Measurements from ENCODE around the gene ELOVL6.
"Not testable (repeated sequence)": the region's sequence is repeated elsewhere in the genome, so short reads cannot be mapped to it uniquely, and the experiment has no call there.

The ELOVL6 gene

DNA sequence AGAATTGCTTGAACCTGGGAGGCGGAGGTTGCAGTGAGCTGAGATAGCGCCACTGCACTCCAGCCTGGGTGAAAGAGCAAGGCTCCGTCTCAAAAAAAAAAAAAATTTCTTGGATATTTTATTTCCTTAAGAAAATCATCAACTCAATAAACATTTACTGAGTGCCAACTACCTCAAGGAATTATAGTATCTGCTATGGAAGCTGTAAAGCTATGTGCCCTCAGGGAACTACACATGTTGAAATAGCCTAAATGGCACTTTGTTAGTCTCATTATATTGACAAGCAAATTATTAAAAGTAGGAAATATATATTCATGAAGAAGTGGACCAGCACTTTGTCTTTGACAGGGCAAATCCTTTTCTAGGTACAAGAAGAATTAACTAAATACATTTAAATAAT lies 40.8 kb downstream of the ELOVL6 start:
- no peak for DNase-seq

DNA sequence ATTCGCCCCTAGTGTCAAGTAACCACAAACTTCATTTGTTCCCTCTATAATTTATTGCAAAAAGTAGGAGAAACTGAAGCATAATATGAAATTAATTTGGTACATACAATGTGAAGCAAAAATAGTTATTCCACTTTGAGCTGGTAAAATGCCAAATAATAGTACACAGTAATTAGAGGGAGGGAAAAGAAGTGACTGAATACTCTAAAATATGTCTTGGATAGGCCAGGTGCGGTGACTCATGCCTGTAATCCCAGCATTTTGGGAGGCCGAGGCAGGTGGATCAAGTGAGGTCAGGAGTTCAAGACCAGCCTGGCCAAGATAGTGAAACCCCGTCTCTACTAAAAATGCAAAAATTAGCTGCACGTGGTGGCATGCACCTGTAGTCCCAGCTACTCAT lies 41.2 kb downstream of the ELOVL6 start:
- DNase-seq, result not testable (repeated sequence)

DNA sequence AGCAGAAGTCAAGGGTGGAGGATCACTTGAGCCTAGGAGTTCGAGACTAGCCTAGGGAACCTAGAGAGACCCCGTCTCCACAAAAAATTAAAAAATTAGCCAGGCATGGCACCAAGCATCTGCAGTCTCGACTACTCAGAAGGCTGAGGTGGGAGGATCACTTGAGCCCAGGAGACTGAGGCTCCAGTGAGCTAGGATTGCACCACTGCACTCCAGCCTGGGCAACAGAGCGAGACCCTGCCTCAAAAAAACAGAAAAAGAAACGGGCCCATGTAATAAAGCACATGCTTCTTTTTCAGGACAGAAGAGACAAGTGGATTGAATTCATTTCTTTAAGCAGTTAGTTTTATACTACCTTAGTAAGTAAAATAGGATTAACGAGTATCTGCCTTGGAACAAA lies 42.0 kb downstream of the ELOVL6 start:
- no peak for DNase-seq

DNA sequence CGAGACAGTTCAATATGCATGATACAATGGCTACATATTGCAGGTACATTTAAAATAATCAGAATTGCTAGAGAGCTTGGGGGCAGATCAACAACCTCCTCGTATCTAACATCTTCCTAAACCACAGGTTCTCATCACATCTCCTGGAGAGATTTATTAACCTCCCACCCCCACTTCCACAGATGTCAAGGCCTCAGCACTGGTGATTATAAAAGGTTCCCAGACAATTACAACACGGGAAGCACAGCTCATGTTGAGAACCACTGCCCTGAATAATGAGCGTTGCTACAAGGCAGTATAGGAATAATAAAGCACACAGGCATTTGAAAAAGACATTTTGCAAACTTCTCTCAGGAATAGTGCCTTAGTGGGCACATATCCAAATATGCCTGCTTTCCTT lies 42.8 kb downstream of the ELOVL6 start:
- no peak for DNase-seq

DNA sequence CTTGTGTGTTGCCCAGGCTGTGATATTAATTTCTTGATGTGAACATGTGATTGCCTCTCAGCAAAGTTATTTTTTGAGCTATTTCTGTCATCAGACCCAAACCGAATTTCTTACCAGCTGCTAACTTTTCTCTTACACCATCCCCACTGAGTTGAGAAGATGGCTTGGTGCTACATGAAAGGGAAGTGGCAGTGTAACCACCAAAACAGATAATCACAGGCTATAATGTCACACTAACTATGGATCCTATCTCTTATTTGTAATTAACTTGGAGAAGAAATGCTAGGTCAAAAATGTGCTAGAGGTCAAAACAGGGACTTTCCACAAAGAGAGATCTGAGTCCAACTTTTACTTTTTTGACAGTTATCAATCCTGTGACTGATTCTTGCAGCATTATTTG lies 43.8 kb downstream of the ELOVL6 start:
- DNase-seq, result no peak

DNA sequence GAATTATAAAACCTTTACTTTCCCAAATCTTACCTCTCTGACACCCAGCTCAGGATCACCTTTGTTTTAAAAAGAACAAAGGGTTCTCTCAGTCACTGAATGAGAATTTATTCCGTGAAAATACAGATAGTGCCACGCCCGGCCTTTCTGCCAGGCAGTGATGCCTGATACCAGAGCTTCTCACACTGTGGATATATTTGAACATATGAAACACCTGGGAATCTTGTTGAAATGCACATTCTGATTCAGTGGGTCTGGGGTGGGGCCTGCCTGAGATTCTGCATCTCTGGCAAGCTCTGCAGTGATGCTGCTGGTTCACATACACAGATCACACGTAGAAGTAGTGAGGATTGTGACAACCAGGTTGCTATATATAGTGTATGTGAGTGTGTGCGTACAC lies 46.0 kb downstream of the ELOVL6 start:
- no peak for DNase-seq

DNA sequence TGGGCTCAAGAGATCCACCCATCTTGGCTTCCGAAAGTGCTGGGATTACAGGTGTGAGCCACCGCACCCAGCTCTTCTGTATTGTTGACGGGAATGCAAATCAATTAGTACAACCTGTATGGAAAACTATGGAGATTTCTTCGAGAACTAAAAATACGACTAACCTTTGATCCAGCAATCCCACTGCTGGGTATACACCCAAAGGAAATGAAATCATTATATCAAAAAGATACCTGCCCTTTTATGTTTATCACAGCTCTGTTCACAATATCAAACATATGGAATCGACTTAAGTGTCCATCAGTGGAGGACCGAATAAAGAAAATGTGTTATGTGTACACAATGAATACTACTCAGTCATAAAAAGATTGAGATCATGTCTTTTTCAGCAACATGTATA lies 49.3 kb downstream of the ELOVL6 start:
- no peak for DNase-seq

DNA sequence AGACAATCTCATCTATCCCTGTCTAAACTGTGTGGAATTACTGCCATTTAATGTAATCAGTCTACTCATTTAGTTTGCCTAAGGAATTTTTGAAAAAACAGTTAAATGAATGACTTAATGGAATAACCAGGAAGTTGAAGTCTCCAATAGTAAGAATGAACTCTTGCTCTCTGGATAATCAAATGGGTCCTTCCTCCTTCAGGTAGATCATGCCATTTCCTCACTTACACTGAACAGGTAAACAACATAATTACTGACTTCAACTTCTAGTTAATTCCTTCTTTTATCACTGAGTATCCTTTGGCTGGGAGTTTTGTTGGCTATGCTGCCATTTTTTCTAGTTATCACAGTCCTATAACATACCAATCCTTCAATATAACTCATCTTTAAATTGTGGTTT lies 56.0 kb downstream of the ELOVL6 start:
- no peak for DNase-seq

DNA sequence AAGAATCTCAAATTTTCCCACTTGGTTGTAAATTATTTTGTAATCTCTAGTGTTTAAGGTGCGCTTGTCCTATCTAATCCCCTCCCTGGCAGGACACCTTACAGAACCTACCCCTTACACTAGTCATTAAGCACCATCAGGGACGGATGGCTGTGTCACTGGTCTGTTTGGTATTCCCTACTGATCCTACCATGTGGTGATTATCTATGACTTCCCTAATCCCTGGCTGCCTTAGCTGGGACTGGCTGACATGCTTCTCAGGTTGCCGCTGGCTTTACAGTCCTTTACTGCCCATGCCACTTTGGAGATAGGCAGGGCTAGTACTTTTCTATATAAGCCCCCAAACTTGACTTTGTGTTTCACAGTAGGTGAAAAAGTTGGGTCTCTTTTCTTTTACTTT lies 58.6 kb downstream of the ELOVL6 start:
- no peak for DNase-seq

DNA sequence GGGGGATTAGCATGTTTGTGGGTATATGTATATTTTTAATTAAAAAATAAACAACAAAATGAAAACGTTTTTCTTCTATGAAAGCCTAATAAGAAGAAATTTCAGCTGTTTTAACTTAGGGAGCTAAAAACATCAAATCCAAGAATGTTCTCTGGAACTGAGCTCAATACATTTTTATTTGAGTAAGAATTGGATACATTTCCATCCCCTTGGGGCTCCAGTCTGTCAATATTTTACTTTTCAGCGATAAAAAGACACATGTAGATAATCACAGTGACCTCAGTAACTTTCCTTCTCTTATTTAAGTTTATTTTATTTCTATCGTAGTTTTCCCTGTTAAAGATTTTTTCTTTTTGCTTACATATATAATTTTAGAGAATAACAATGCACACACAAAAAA lies 59.3 kb downstream of the ELOVL6 start:
- DNase-seq, result no peak

DNA sequence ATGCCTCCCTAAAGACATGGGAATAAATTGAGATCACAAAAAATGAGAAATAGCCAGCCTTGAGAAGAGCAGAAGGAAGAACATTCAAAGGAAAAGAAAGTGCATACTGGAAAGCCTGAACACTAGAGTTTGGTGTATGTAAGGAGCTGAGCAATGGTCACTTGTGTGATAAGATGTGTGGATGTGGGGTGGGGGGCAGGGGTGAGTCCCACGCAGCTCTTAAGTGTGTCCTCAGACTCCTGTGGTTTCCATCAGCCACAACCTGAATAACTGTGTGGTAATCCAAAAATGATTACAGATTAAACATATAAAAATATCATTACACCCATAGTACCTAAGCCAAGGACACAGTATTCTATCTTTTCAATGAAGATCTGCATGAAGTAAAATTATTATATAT lies 59.9 kb downstream of the ELOVL6 start:
- DNase-seq, result no peak

DNA sequence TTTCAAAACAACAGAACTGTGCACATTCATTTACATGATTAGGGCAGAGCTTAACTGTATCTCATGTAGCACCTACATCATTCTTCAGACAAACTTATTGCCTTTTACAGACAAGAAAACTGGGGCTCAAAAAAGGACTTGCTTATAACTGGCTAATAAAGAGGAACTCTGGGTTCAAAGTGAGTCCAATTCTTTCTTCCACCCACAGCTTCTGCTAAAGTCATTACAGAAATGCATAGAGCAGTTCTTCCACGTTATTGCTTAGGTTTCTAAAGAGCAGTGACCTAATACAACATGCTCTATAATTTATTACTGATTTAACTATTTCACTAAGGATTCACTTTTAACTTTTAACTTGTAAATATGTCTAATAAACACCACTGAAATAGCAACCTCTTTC lies 60.6 kb downstream of the ELOVL6 start:
- DNase-seq, result no peak

DNA sequence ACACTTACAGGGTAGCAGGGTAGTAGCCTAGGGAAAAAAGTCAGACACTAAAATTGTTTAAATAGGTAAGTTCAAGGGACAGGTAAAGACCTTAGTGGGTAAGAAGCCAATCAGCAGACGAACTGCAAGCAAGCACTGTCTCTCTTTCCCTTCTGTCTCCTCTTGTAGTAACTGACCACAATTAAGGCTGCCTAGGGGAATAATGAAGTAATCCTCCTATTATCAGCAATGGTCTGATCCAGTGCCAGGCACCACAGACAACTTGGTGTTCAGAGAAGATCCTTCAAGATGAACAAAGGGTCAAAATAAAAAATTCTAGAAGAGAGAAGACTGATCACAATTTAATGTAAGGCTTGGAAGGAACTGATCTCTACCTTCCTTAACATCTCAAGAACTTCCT lies 62.9 kb downstream of the ELOVL6 start:
- DNase-seq, result no peak

DNA sequence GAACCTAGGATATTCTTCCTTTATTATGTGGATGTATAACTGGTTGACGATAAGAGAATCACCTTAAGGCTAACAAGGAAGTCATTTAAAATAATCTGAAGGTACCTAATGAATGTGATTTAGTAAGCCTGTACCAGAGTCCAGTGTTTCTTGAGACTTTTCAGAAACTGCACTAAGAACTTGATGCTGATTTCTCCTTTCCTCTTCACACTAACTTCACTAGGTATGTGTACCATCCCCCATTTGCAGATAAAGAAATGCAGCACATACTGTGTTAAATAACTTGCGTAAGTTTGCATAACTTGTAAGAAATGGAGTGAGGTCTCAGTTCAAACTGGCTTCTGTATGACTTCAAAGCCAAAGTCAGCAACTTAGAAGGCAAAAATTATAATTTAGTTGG lies 63.3 kb downstream of the ELOVL6 start:
- DNase-seq, result no peak

DNA sequence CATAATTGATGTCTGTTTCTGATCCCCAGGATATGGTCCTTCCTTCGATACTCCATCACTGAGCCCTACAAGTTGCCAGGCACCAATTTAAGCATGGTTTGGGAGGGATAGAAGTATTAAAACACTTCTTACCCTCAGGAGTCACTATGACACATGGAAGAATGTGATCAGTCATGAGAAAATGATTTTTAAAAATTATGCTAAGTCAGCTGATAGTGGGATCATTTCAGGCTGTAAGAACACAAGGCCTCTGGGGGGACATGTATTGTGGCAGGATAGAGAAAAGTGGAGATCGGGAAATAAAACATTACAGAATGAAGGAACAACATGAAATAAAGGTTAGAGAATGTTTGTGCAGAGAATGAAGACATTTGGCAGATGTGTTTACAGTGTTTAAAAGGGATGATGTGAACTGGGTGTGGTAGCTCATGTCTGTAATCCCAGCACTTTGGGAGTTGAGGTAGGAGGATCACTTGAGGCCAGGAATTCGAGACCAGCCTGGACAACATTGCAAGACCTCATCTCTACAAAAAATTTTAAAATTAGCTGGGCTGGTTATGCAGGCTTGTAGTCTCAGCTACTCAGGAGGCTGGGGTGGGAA lies 64.0 kb downstream of the ELOVL6 start:
- no peak for DNase-seq

DNA sequence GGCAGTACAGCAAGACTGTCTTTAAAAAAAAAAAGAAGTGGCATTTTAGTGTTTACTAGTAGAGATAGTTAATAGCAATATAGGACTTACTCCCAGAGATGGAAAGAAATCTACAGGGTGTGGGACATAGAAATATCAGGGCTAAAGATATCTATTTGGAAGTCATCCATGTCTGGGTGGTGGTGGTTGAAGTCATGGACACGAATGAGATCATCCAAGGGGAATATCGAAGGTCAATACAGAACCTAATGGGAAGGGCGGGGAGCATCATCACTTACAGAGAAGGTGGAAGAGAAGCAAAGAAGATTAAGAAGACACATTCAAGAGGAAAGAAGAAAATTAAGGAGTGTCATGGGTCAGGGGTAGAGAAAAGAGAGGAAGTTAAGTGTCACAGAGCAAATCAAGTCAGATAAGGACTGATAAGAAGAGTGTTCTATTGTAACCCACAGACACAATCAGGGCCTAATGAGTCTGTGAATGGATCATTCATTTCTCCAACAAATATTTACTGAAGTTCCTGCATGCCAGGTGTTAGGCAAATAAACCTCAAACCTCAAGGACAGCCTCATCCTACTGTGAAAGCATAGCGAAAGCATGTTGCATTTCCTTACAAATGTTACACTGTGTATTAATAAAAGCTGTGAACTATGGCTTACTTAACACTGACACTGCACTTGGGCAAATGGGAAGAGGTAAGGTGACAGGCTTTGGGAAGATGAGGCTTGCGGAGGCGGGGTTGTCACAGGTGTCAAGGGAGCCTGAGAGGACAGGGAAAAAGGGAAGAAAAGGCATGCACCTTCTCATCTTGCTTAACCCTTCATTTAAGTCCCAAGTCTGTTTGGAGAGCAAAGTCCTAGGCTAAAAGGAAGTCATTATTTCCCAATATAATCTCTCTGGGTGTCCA lies 65.3 kb downstream of the ELOVL6 start:
- DNase-seq, result no peak

DNA sequence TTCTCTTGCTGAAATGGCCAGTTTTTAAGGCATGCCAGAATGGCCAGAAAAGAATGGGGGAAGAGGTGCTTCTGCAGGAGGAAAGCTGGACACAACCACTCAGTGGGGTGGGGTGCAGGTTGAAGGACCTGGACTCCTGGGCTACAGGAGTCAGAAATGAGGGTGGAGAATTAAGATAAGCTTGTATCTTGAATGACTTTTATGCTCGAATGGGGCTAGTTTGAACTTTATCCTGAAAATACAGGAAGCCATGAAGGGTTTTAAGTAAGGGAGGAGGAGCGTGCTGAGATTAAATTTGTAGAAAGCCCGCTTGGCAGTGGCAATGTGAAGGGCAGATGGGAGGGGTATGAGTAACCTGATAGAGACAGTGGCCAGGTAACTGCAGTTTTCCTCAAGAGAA lies 66.5 kb downstream of the ELOVL6 start:
- DNase-seq, result no peak

DNA sequence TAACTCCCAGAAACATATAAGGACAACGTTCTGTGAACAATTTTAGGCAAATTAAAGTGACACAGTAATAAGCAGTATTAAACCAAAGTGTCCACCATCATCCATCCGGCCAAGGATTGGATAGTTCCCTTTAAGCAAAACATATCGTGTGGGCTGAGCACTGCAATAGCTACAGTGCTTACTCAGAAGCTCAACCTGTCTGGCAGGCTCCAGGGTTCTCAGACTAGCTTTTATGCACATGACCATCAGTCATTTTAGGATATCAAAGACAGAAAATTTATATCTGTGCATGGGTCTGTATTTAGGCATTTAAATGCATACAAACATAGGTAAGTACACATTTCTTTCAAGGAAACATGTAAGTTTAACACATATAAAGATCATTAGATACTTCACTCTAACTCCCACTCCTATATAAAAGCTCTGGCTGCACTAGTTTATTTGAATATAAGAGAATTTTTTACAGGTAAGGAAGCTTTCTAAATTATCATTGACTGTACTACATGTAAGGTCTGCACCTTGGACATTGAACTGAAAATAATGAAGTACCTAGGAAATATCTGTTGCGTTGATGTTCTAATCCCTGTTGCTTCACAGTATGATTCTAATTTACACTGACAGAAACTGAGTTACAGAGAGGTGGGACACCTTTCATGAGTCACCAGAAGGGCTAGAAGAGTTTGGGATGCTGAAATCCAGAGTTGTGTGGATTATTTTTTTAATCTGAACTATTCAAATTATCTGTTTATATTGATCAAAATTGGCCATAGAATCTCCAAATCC lies 67.6 kb downstream of the ELOVL6 start:
- DNase-seq, result no peak

DNA sequence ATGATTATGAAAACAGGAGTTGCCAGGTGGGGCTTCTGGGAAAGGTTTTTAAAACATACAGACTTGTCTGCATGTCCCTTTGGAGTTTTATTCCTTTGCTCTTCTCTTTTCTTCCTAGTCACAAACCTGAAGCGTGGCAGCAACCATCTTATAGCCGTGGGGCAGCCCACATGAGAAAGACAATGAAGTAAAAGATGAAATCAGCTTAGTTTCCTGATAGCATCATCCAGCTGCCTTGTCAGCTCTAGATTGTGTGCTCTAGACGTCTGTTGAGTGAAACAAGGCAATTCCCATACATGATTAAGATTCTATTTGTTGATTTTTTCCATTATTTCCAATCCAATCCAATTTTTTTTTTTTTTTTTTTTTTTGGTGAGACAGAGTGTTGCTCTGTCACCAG lies 68.9 kb downstream of the ELOVL6 start:
- DNase-seq, result no peak

DNA sequence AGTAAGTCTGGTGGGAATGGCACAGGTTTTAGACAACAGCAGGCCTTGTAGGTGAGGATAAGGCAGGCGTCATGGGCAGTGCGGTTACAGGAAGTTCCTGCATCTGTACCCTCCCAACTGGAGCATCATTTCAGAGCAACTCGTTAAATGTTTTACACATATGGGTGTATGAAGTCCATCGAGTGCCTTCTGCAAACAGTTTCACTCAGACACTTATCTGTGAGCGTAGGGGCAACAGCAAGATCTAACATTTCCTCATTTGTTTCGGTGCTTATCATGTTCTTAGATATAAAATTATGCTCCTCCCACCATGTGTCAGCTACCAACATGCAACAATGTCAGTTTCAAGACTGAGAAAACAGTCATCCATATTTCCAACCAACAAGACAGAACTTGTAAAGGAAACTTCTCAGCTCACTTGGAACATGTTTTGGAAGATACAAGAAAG lies 69.9 kb downstream of the ELOVL6 start:
- DNase-seq, result no peak

DNA sequence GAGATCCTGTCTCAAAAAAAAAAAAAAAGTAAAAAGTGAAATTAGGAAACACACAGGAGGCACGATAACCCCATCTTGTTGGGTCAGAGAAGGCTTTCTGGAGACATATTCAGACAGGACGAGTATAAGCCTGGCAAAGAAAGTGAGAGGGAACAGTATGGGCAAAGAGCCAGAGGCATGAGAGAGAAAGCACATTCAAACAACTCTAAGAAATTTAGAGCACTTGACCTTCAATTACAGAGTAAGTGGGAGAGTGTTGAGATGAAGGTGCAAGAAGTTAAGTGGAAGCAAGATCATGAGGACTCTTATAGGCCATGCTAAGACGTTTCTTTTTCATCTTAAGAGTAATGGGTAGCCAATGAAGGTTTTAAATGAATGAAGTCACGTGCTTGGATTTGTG lies 70.4 kb downstream of the ELOVL6 start:
- DNase-seq, result no peak

DNA sequence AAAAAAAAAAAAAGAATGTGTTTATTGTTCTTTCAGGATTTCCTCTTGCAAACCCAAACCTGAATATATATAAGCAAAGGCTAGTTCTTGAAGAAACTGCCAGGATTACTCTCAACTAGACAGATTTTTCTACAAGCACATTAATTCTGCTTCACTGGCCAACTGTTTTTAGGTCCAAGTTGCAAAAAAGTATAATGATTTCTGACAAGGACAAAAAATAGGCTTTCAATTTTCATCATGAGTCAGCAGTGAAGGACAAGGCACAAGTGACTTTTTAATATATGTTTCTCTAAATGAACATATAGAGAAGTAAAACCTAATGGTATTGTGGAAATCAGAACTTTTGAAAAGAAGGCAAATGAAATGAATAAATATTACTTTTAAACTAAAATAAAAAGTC lies 73.7 kb downstream of the ELOVL6 start:
- DNase-seq, result no peak

DNA sequence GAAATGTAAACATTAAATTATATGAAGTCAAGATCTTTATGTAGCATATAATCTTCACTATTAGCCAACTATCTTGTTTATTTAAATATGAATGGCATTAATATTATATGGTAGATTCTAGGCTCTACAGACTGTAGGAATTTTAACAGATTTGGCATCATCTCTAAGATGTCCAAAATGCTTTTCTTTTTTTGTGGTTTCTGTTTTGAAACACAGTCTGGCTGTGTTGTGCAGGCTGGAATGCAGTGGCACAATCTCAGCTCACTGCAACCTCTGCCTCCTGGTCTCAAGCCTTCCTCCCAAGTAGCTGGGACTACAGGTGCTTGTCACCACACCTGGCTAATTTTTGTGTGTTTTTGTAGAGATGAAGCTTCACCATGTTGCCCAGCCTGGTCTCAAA lies 76.2 kb downstream of the ELOVL6 start:
- DNase-seq, result no peak

DNA sequence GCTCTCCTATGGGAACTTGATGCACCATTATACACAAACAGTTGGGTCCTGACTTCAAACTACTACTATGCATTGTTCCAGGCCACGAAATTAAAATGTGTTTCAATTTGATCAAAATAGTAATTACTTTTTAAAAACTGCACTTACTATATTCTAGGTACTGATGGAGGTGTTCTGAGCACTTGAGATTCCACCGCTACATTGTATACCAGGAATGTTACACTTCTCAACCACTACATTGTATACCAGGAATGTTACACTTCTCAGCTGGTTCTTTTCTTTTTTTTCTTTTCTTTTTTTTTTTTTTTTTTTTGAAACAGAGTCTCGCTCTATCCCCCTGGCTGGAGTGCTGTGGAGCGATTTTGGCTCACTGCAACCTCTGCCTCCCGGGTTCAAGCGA lies 77.9 kb downstream of the ELOVL6 start:
- DNase-seq, result no peak
